ENCODE results near the gene TTLL9. TPM values are rescaled to one million over a fixed set of nuclear protein-coding genes. Genes with fewer than 3 reads are reported as not detected.
A peak's percentile ranks its signal among the peaks of the same experiment; 100 is the strongest.

The TTLL9 gene
- total and polyA plus RNA-seq, 2 of the 13 experiments (the other 11 are each of a cell fraction or from before 2014, with no cell fraction given), result not detected

DNA sequence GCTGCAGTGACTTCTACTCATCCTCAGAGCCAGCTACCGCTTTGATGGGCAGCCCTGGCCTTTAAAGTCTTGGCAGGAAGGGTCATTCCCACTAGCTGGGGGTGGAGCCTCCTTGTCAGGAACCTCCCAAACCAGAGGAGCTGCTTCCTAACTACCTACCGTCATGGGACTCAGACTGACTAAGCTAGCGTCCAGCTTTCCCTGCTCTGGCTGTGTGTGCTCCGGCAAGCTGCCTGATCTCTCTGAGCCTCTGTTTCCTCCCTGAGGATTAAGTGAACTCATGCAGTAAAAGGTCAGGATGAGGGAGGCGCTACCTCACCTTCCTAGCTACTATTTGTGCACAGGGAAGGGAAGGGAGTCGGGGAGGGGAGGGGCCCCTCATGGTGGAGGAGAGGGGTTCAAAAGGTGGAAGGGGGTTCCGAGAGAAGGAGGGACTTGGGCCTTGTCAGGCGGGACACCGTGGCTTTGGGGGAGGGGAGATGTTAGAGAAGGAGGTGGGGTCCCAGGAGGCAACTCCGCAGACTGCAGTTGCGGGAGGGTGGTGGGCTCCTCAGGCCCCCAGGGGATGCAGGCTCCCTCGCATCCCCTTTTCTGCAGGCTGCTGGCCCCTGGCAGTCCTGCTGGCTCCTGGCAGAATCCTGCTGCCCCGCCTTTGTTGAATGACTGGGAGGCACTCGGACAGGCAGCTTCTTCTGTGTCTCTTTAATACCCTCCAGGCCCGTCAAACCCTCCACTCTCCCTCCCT is 9.9 kb upstream of the TTLL9 start (continued):
- TF ChIP-seq, protein P1, sequence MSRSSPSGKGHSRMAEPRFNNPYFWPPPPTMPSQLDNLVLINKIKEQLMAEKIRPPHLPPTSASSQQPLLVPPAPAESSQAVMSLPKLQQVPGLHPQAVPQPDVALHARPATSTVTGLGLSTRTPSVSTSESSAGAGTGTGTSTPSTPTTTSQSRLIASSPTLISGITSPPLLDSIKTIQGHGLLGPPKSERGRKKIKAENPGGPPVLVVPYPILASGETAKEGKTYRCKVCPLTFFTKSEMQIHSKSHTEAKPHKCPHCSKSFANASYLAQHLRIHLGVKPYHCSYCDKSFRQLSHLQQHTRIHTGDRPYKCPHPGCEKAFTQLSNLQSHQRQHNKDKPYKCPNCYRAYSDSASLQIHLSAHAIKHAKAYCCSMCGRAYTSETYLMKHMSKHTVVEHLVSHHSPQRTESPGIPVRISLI (CRISPR knock-in tag; IDR thresholded peaks at IDR 0.05; ENCODE audit: borderline replicate concordance), result 0 out of 2 replicates have a peak, but pooled peaks have one; percentile 13
- TF ChIP-seq ZNF343 (CRISPR knock-in tag; IDR thresholded peaks at IDR 0.05), result 0 out of 2 replicates have a peak, but pooled peaks have one; percentile 19
- no peak for TF ChIP-seq WIZ (CRISPR knock-in tag; IDR thresholded peaks at IDR 0.05)

DNA sequence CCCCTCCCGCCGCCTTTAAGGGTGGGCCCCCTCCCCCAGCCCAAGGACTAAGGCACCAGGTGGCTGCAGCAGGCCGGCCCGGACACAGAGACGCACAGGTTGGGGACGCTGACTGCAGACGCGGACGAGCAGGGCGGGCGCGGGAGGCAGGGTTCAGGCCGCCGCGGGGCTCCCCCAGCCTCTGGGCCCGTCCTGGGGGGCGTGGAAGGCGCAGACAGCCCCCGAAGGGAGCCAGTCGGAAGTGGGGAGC is 9.4 kb upstream of the TTLL9 start:
- in situ Hi-C loops (cut with HindIII; ENCODE audit: extremely low pct_ligation_motif_present, low pct_unique_long_range_greater_than_20kb) (no loop called here), intact Hi-C loops (cut with micrococcal nuclease; ENCODE audit: unreplicated experiment) (no loop called here)
- Histone ChIP-seq H3K9me3 (ENCODE audit: low read length) (no peaks in the 10 kb centered on the region), H3K4me3 (replicated peaks in 1 of 3; ENCODE audit: insufficient read depth in 1 of 3, low read depth in 2 of 3, low read length in 3 of 3) (peak overlapping the region; percentile 54 to 82 (median 74)), H3K9ac (ENCODE audit: insufficient read depth, low read depth, low read length) (peak overlapping the region; percentile 53), H3K4me1 (ENCODE audit: insufficient read depth, low read length) (peaks cover 15% of the 10 kb centered on the region), H3K27ac (ENCODE audit: extremely low read length, insufficient read depth, low read length) (no peak overlapping the region), H3K36me3 (replicated peaks in 1 of 2; ENCODE audit: control insufficient read depth in 1 of 2, insufficient read depth in 2 of 2, low read length in 2 of 2) (no peaks in the 10 kb centered on the region), H3K4me2 (ENCODE audit: low read depth, low read length) (peak overlapping the region; percentile 96), H3K79me2 (ENCODE audit: insufficient read depth, low read length) (no peaks in the 10 kb centered on the region), H3K27me3 (ENCODE audit: control insufficient read depth in 1 of 2, insufficient read depth in 2 of 2, low read length in 2 of 2) (peaks cover 9 to 52% of the 10 kb centered on the region in 2 experiments; a peak in 4 of 5 replicates), H4K20me1 (ENCODE audit: insufficient read depth, low read length) (no peaks in the 10 kb centered on the region), H2AFZ (ENCODE audit: low read length) (no peak overlapping the region)
- ChIA-PET POLR2A (interaction anchor here (1.1 to 1.3 kb wide), 4 partner anchors 25 to 91 kb away, joined by 3 to 7 read pairs (median 4); partner anchors contain the start of gene PDRG1), CTCF (ENCODE audit: low intra/inter-chr PET ratio, low total read pairs) (interaction anchor here (1.6 kb wide), 1 partner anchor 9 kb away, joined by 3 read pairs; no protein-coding TSS in a partner anchor)
- DNase-seq (ENCODE audit: low spot score) (no peak), ATAC-seq (peak; percentile 64), FAIRE-seq (no peak)
- 0% methylated on average over 18 of the region's 20 CpGs for WGBS (ENCODE audit: low lambda C conversion rate)
- no TSS peak for BruUV-seq (replicated peaks)
- TF ChIP-seq ARHGAP35 (CRISPR knock-in tag; IDR thresholded peaks at IDR 0.05; ENCODE audit: borderline replicate concordance), result 0 out of 2 replicates have a peak, but pooled peaks have one; percentile 46
- TF ChIP-seq NR1H2 (CRISPR knock-in tag; IDR thresholded peaks at IDR 0.05; ENCODE audit: borderline replicate concordance, low read depth), result 0 out of 2 replicates have a peak, but pooled peaks have one; percentile 49
- TF ChIP-seq CAMTA2 (CRISPR knock-in tag; IDR thresholded peaks at IDR 0.05; ENCODE audit: borderline replicate concordance), result 0 out of 2 replicates have a peak, but pooled peaks have one; percentile 52
- TF ChIP-seq, protein P2, sequence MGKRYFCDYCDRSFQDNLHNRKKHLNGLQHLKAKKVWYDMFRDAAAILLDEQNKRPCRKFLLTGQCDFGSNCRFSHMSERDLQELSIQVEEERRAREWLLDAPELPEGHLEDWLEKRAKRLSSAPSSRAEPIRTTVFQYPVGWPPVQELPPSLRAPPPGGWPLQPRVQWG (CRISPR knock-in tag; IDR thresholded peaks at IDR 0.05; ENCODE audit: borderline replicate concordance, low read depth), result no peak
- TF ChIP-seq, protein P3, sequence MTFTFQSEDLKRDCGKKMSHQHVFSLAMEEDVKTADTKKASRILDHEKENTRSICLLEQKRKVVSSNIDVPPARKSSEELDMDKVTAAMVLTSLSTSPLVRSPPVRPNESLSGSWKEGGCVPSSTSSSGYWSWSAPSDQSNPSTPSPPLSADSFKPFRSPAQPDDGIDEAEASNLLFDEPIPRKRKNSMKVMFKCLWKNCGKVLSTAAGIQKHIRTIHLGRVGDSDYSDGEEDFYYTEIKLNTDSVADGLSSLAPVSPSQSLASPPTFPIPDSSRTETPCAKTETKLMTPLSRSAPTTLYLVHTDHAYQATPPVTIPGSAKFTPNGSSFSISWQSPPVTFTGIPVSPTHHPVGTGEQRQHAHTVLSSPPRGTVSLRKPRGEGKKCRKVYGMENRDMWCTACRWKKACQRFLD (CRISPR knock-in tag; IDR thresholded peaks at IDR 0.05; ENCODE audit: borderline replicate concordance), result 0 out of 2 replicates have a peak, but pooled peaks have one; percentile 44
- no peak for TF ChIP-seq TBL1XR1 (IDR thresholded peaks at IDR 0.05; ENCODE audit: borderline replicate concordance, low read length, partially characterized antibody)
- no peak for TF ChIP-seq JARID2 (CRISPR knock-in tag; IDR thresholded peaks at IDR 0.05; ENCODE audit: insufficient replicate concordance)
- peak; percentile 38; the same call in 1 of the 2 replicates for TF ChIP-seq KDM3A (CRISPR knock-in tag; IDR thresholded peaks at IDR 0.05; ENCODE audit: low read depth)
- TF ChIP-seq BHLHE40 (IDR thresholded peaks at IDR 0.05; ENCODE audit: low read length), result no peak
- TF ChIP-seq, protein P4, sequence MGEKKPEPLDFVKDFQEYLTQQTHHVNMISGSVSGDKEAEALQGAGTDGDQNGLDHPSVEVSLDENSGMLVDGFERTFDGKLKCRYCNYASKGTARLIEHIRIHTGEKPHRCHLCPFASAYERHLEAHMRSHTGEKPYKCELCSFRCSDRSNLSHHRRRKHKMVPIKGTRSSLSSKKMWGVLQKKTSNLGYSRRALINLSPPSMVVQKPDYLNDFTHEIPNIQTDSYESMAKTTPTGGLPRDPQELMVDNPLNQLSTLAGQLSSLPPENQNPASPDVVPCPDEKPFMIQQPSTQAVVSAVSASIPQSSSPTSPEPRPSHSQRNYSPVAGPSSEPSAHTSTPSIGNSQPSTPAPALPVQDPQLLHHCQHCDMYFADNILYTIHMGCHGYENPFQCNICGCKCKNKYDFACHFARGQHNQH (CRISPR knock-in tag; IDR thresholded peaks at IDR 0.05), result 0 out of 2 replicates have a peak, but pooled peaks have one; percentile 53
- TF ChIP-seq, protein P1 (CRISPR knock-in tag; IDR thresholded peaks at IDR 0.05; ENCODE audit: borderline replicate concordance), result 0 out of 2 replicates have a peak, but pooled peaks have one; percentile 7
- TF ChIP-seq SAFB2 (CRISPR knock-in tag; IDR thresholded peaks at IDR 0.05; ENCODE audit: borderline replicate concordance, low read depth), result peak; percentile 78; the same call in 1 of the 2 replicates

Data from HepG2 (cell line).